Measurements from ENCODE around the gene EHBP1L1. TPM values are rescaled to one million over a fixed set of nuclear protein-coding genes. Genes with fewer than 3 reads are reported as not detected.

The EHBP1L1 gene
- total RNA-seq, 2 experiments from 2014 or later = 94.0 to 99.4 TPM

- Mint-ChIP-seq H3K4me3 (no peak overlapping the region), H3K27ac (no peak overlapping the region), H3K4me1 (ENCODE audit: low read depth) (peaks cover 10% of the 10 kb centered on the region), H3K27me3 (no peaks in the 10 kb centered on the region), H3K9me3 (no peaks in the 10 kb centered on the region), H3K36me3 (ENCODE audit: low read depth) (peaks cover 37% of the 10 kb centered on the region)
- DNase-seq = no peak
- ChIA-PET CTCF (interaction anchor here (1.2 kb wide), 1 partner anchor 156 kb away, joined by 3 read pairs; no protein-coding TSS in a partner anchor), POLR2A (interaction anchor here (0.7 to 1.5 kb wide), 3 partner anchors 14 to 49 kb away, joined by 3 read pairs; no protein-coding TSS in a partner anchor)
- intact Hi-C loops (cut with micrococcal nuclease) = no loop called here
- TF ChIP-seq CTCF (IDR thresholded peaks at IDR 0.05) = no peak
- no peak for ATAC-seq
These were observed 47.3 kb downstream of the EHBP1L1 start for GRCh38 chr11:65623177-65623576.

GRCh38 chr11:65623852-65624616 lies 48.2 kb downstream of the EHBP1L1 start:
- POLR2A ChIA-PET = interaction anchor here (1.1 to 5.8 kb wide), 2 partner anchors 15 to 16 kb away, joined by 5 to 31 read pairs; partner anchors contain the start of gene SIPA1
- CTCF ChIA-PET = interaction anchor here (1.2 to 1.4 kb wide), 3 partner anchors 30 to 193 kb away, joined by 3 to 4 read pairs (median 3); no protein-coding TSS in a partner anchor
- TF ChIP-seq CTCF (IDR thresholded peaks at IDR 0.05) = no peak
- DNase-seq = no peak
- H3K36me3 Mint-ChIP-seq (ENCODE audit: low read depth) = peaks cover 37% of the 10 kb centered on the region
- peaks cover 7% of the 10 kb centered on the region for H3K4me1 Mint-ChIP-seq (ENCODE audit: low read depth)
- H3K27me3 Mint-ChIP-seq = no peaks in the 10 kb centered on the region
- ATAC-seq = no peak
- intact Hi-C loops (cut with micrococcal nuclease) = no loop called here
- H3K27ac Mint-ChIP-seq = no peak overlapping the region
- H3K4me3 Mint-ChIP-seq = no peak overlapping the region
- no peaks in the 10 kb centered on the region for H3K9me3 Mint-ChIP-seq

- Mint-ChIP-seq H3K36me3 (ENCODE audit: low read depth) (peaks cover 34% of the 10 kb centered on the region), H3K9me3 (no peaks in the 10 kb centered on the region), H3K4me3 (no peak overlapping the region), H3K27me3 (no peaks in the 10 kb centered on the region), H3K27ac (no peak overlapping the region), H3K4me1 (ENCODE audit: low read depth) (peaks cover 3% of the 10 kb centered on the region)
- ATAC-seq (no peak), DNase-seq (no peak)
- intact Hi-C loops (cut with micrococcal nuclease) = no loop called here
- CTCF ChIA-PET = interaction anchor here (0.5 to 2.3 kb wide), 15 partner anchors 8 to 260 kb away, joined by 3 to 17 read pairs (median 4); partner anchors contain the start of genes MAP3K11, PCNX3 and SIPA1
- TF ChIP-seq CTCF (IDR thresholded peaks at IDR 0.05) = no peak
- POLR2A ChIA-PET = interaction anchor here (0.8 to 5.8 kb wide), 4 partner anchors 8 to 51 kb away, joined by 3 to 31 read pairs (median 3); partner anchors contain the start of gene SIPA1
These were observed 49.2 kb downstream of the EHBP1L1 start for GRCh38 chr11:65624931-65625627.

DNA sequence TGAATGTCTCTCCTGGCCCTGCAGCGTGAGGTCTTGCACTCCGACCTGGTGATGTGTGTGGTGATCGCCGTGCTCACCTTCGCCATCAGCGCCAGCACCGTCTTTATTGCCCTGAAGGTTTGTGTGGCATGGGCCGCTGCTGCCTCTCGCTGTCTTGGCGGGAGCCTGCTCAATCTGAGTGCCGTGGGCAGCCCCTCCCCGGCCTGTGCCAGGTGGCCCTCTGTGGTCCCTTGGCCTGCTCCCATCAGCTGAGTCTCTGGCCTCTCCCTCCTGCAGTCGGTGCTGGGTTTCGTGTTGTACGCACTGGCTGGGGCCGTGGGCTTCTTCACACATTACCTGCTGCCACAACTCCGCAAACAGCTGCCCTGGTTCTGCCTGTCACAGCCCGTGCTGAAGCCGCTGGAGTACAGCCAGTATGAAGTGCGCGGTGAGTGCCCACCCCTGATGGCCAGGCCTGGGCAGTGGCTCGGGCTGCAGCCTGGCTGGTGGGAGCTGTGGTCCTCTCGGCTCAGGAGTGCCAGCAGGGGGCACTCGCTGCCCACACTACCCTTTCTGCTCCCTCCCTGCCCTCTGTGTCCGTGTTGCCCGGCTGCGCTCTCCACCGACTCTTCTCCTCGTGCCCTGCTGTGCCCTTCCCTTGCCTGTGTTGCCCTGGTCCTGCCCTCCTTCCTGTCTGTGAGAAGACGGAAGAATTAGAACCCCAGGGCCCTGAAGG lies 49.9 kb downstream of the EHBP1L1 start:
- H3K36me3 Mint-ChIP-seq (ENCODE audit: low read depth) = peaks cover 34% of the 10 kb centered on the region
- POLR2A ChIA-PET = interaction anchor here (0.8 to 5.8 kb wide), 6 partner anchors 9 to 126 kb away, joined by 3 to 31 read pairs (median 3); partner anchors contain the start of gene SIPA1
- H3K4me1 Mint-ChIP-seq (ENCODE audit: low read depth) = peaks cover 3% of the 10 kb centered on the region
- DNase-seq (peak; percentile 68), ATAC-seq (peak; percentile 93)
- no peak overlapping the region for H3K27ac Mint-ChIP-seq
- intact Hi-C loops (cut with micrococcal nuclease) = no loop called here
- CTCF ChIA-PET = interaction anchor here (0.5 to 2.3 kb wide), 17 partner anchors 9 to 259 kb away, joined by 3 to 17 read pairs (median 3); partner anchors contain the start of genes MAP3K11, PCNX3 and SIPA1
- no peaks in the 10 kb centered on the region for H3K27me3 Mint-ChIP-seq
- TF ChIP-seq CTCF (IDR thresholded peaks at IDR 0.05) = peak; percentile 69
- no peak overlapping the region for H3K4me3 Mint-ChIP-seq
- no peaks in the 10 kb centered on the region for H3K9me3 Mint-ChIP-seq

Measured in activated CD8-positive, alpha-beta T cell treated with anti-CD3 and anti-CD28 coated beads for 36 hours (primary cell).